GM21390 (cell line): ENCODE data around the gene CACNA1C.

Source experiments
- ATAC-seq: cut with Tn5 transposase; IDR thresholded peaks from one replicate; pipeline ENCODE4 v1.9.1; 2021; ENCODE audit not compliant: unreplicated experiment

The CACNA1C gene

GRCh38 chr12:2631653-2632350 lies 579.0 kb downstream of the CACNA1C start:
- no peak for ATAC-seq

GRCh38 chr12:2633176-2633824 lies 580.5 kb downstream of the CACNA1C start:
- no peak for ATAC-seq

GRCh38 chr12:2633825-2634200 lies 581.0 kb downstream of the CACNA1C start:
- no peak for ATAC-seq

GRCh38 chr12:2634471-2634870 lies 581.7 kb downstream of the CACNA1C start:
- no peak for ATAC-seq

- ATAC-seq: no peak
These were observed 584.1 kb downstream of the CACNA1C start for GRCh38 chr12:2636741-2637340.

GRCh38 chr12:2637371-2637770 lies 584.6 kb downstream of the CACNA1C start:
- no peak for ATAC-seq

- ATAC-seq: no peak
These were observed 585.7 kb downstream of the CACNA1C start for GRCh38 chr12:2638273-2639019.

GRCh38 chr12:2639020-2639298 lies 586.2 kb downstream of the CACNA1C start:
- ATAC-seq: no peak

GRCh38 chr12:2640281-2640680 lies 587.5 kb downstream of the CACNA1C start:
- no peak for ATAC-seq

GRCh38 chr12:2640709-2641108 lies 587.9 kb downstream of the CACNA1C start:
- ATAC-seq: no peak

GRCh38 chr12:2641207-2641606 lies 588.4 kb downstream of the CACNA1C start:
- no peak for ATAC-seq

GRCh38 chr12:2641761-2642160 lies 589.0 kb downstream of the CACNA1C start:
- no peak for ATAC-seq

GRCh38 chr12:2642176-2642892 lies 589.5 kb downstream of the CACNA1C start:
- no peak for ATAC-seq

- ATAC-seq: no peak
These were observed 590.2 kb downstream of the CACNA1C start for GRCh38 chr12:2642896-2643425.

GRCh38 chr12:2643576-2644135 lies 590.9 kb downstream of the CACNA1C start:
- no peak for ATAC-seq

GRCh38 chr12:2644683-2645405 lies 592.1 kb downstream of the CACNA1C start:
- ATAC-seq: no peak

- ATAC-seq: no peak
These were observed 592.7 kb downstream of the CACNA1C start for GRCh38 chr12:2645460-2645859.

GRCh38 chr12:2646341-2646740 lies 593.6 kb downstream of the CACNA1C start:
- ATAC-seq: no peak

GRCh38 chr12:2647186-2647585 lies 594.4 kb downstream of the CACNA1C start:
- ATAC-seq: no peak

GRCh38 chr12:2648406-2648805 lies 595.6 kb downstream of the CACNA1C start:
- ATAC-seq: no peak
